ENCODE measurements around the gene ZSCAN16.

DNA sequence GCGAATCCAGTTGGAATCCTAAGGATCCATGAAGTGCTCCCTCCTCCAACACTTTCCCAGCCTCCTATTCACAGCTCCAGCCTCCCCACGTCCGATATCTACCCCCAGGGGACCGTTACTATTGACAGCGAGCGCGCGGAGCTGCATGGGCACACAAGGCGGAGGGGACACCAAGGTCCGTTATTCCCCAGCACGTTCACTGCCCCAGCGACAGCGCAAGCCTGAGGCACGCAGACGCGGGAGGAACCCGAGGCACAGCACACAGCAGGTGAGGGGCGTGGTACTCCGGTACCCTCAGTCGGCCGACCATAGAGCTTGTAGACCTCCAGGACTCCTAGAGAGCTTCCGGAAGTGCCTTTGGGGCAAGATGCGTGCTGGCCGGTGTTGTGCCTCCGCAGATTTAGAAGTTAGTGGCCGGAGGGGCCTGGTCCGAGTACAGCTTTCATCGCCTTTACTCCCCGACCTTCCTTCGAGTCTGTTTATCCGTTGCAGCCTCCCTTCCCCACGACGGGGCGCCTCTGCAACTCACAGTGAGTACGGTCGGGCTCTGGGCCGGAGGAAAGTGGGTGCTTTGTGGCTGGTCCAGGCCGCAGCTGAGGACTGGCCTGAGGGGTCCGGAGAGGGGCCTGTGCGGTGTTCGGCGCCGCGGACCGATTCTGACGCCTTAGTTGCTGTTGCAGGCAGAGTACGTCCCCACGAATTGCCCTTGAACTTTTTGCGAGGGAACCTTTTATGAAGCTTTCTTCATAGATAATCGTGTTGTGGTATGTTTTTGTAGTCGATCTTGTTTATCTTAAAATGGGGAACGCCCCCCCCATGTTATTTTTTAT, 17.3 kb downstream of the ZSCAN16 start, which contains the start of gene ZKSCAN8:
- TF ChIP-seq YY1 (IDR thresholded peaks at IDR 0.05; ENCODE audit: insufficient read depth, insufficient read length) (no peak), SUZ12 (IDR thresholded peaks at IDR 0.05; ENCODE audit: extremely low read depth, insufficient read depth, insufficient read length) (no peak), ZNF274 (IDR thresholded peaks at IDR 0.05; ENCODE audit: low read depth, low read length) (no peak)
